Left ventricle myocardium inferior (tissue), 1 donor: ENCODE results near the gene GPR171. TPM values are rescaled to one million over a fixed set of nuclear protein-coding genes. Genes with fewer than 3 reads are reported as not detected.

Experiments
- DNase-seq: peaks from one replicate; pipeline ENCODE4 v3.0.0-alpha.2; 2020
- H3K27ac ChIP-seq: fragments of 200-600 bp; replicated peaks from 2 replicates; pipeline ENCODE4 v1.8.0; 2021
- H3K27me3 ChIP-seq: fragments of 200-600 bp; 2 replicates; pipeline ENCODE4 v1.8.0; 2021; ENCODE audit warnings: low read depth
- H3K36me3 ChIP-seq: fragments of 200-600 bp; 2 replicates; pipeline ENCODE4 v1.8.0; 2021
- H3K4me1 ChIP-seq: fragments of 200-600 bp; 2 replicates; pipeline ENCODE4 v1.8.0; 2021
- H3K4me3 ChIP-seq: fragments of 200-600 bp; 2 replicates; pipeline ENCODE4 v1.8.0; 2021; ENCODE audit warnings: mild to moderate bottlenecking, moderate library complexity
- H3K9me3 ChIP-seq: fragments of 200-600 bp; replicated peaks from 2 replicates; pipeline ENCODE4 v1.8.0; 2021
- intact Hi-C: fragments of 100-400 bp; cut with micrococcal nuclease; formaldehyde crosslinking; loops from one replicate; pipeline ENCODE4 v1.11.0; 2022
- total RNA-seq: library from RNA; stranded (reverse); fragmentation: NEBNext Ultra II Directional; extraction: Animal tissue kit (Norgen Biotek cat#: 25700); gene quantifications from one replicate; pipeline ENCODE4 v1.2.1, GENCODE V29; 2021
- TF ChIP-seq, protein P1 (sequence below): fragments of 200-600 bp; IDR thresholded peaks from 2 replicates; pipeline ENCODE4 v1.8.0; 2021; ENCODE audit warnings: antibody characterized with exemption, mild to moderate bottlenecking, borderline replicate concordance
- donor health status: DM: no; HTN: yes; CAD: no; lungs with severe emphysema.

The GPR171 gene
- total RNA-seq, 1 donor from 2014 or later: not detected

GRCh38 chr3:151169262-151169947 lies 33.6 kb downstream of the GPR171 start:
- no peaks in the 10 kb centered on the region for H3K4me1 ChIP-seq
- no peak overlapping the region for H3K4me3 ChIP-seq
- H3K27ac ChIP-seq: no peak overlapping the region
- DNase-seq: no peak
- no peaks in the 10 kb centered on the region for H3K27me3 ChIP-seq
- H3K36me3 ChIP-seq: no peaks in the 10 kb centered on the region
- H3K9me3 ChIP-seq: no peaks in the 10 kb centered on the region
- intact Hi-C loops: loop anchor here (2.0 kb wide), 1 partner anchor 113 kb away; no protein-coding TSS in a partner anchor
- TF ChIP-seq, protein P1, sequence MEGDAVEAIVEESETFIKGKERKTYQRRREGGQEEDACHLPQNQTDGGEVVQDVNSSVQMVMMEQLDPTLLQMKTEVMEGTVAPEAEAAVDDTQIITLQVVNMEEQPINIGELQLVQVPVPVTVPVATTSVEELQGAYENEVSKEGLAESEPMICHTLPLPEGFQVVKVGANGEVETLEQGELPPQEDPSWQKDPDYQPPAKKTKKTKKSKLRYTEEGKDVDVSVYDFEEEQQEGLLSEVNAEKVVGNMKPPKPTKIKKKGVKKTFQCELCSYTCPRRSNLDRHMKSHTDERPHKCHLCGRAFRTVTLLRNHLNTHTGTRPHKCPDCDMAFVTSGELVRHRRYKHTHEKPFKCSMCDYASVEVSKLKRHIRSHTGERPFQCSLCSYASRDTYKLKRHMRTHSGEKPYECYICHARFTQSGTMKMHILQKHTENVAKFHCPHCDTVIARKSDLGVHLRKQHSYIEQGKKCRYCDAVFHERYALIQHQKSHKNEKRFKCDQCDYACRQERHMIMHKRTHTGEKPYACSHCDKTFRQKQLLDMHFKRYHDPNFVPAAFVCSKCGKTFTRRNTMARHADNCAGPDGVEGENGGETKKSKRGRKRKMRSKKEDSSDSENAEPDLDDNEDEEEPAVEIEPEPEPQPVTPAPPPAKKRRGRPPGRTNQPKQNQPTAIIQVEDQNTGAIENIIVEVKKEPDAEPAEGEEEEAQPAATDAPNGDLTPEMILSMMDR: no peak

DNA sequence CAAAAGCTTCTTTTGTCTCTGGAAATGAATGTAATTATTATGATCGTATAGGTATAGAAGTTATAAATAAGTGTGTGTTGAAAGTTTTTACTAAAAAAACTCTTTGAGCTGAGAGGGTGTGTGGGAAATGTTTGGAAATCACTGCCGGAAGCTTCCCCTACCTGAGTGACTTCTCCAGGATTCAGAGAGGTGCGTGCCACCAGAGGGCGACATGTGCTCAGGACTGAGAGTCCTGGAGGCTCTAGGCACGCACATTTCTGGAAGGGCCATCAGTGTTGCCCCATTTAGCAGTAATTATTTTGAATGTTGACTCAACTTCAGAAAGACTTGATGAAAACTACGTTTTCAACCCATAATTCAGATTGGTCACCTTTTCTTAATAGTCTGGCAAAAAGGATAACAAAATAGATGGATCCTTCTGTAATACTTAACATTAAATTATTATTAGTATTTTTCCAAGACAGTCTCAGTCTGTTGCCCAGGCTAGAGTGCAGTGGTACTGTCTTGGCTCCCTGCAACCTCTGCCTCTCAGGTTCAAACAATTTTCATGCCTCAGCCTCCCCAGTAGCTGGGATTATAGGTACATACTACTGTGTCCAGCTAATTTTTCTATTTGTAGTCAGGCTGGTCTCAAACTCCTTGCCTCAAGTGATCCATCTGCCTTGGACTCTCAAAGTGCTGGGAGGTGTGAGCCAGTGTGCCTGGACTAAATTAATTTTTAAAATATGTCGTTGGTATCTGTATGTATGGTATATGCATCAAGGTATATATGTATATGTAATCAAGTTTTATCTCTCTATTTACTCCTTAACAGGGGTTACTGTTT lies 34.5 kb downstream of the GPR171 start:
- H3K27ac ChIP-seq: no peak overlapping the region
- intact Hi-C loops: loop anchor here (2.0 kb wide), 1 partner anchor 114 kb away; no protein-coding TSS in a partner anchor

DNA sequence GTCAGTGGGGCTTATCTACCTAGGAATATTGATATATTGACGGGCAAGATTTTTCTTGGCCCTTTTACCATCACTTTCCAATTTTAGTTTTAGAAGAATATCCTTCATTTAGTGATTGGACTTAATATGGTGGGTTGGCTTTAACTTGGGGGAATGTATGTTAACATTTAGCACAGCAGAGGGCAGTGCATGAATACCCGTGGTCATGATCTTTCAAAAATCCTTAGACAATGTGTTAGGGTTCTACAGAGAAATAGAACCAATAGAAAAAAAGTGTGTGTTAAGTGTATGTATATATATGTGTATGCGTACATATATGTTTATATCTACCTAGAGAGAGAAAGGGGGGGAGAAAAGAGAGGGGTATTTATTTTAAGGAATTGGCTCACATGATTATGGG lies 36.9 kb downstream of the GPR171 start:
- TF ChIP-seq, protein P1: no peak

More for the DNA sequence above, 34.5 kb downstream of the GPR171 start:
- H3K9me3 ChIP-seq: no peaks in the 10 kb centered on the region
- no peaks in the 10 kb centered on the region for H3K36me3 ChIP-seq
- no peaks in the 10 kb centered on the region for H3K27me3 ChIP-seq
- DNase-seq: peak; percentile 78
- no peak overlapping the region for H3K4me3 ChIP-seq
- TF ChIP-seq, protein P1: peak; percentile 85
- H3K4me1 ChIP-seq: no peaks in the 10 kb centered on the region

DNA sequence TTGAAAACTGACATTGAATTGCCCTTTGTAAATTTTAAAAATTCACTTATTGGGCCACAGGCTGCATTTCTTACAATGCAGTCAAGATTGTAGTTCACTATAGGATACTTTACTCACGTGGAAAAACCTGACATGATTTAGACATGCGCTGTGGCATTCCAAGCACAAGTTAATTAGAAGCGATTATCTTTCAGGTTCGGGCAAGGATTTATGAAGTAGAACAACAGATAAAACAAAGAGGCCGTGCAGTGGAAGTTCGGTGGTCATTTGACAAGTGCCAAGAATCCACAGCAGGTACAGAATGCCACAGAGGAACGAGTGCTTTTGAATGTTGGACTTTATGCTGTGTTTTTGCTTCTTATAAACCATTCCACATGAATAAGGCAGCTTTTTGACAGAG lies 37.8 kb downstream of the GPR171 start:
- no peaks in the 10 kb centered on the region for H3K4me1 ChIP-seq
- no peaks in the 10 kb centered on the region for H3K27me3 ChIP-seq
- H3K27ac ChIP-seq: no peak overlapping the region
- no peak for DNase-seq
- no peak overlapping the region for H3K4me3 ChIP-seq
- TF ChIP-seq, protein P1: no peak
- intact Hi-C loops: no loop called here
- H3K36me3 ChIP-seq: no peaks in the 10 kb centered on the region
- no peaks in the 10 kb centered on the region for H3K9me3 ChIP-seq

More for the DNA sequence above, 36.9 kb downstream of the GPR171 start:
- H3K27ac ChIP-seq: no peak overlapping the region
- intact Hi-C loops: no loop called here
- H3K36me3 ChIP-seq: no peaks in the 10 kb centered on the region
- H3K27me3 ChIP-seq: no peaks in the 10 kb centered on the region
- no peaks in the 10 kb centered on the region for H3K9me3 ChIP-seq
- DNase-seq: no peak
- no peaks in the 10 kb centered on the region for H3K4me1 ChIP-seq
- no peak overlapping the region for H3K4me3 ChIP-seq

DNA sequence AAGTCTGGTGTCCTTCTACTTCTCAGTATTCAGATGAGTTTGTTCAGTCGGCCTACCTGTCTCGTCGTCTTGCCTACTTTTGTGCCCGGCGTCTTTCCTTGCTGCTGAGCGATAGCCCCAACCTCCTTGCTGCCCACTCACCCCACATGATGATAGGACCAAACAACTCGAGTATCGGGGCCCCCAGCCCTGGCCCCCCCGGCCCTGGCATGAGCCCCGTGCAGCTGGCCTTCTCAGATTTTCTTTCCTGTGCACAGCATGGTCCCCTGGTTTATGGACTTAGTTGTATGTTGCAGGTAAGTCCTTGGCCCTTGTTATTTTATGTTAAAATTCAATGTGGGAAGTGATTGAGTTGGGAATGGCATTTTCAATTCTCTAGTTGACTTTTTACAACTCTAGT lies 43.2 kb downstream of the GPR171 start:
- Histone ChIP-seq H3K9me3 (no peaks in the 10 kb centered on the region), H3K4me3 (no peak overlapping the region), H3K4me1 (peaks cover 6% of the 10 kb centered on the region), H3K27me3 (no peaks in the 10 kb centered on the region), H3K36me3 (no peaks in the 10 kb centered on the region), H3K27ac (no peak overlapping the region)
- intact Hi-C loops: no loop called here
- TF ChIP-seq, protein P1: no peak
- no peak for DNase-seq
